ENCODE results near the gene USP38.

- no peak for TF ChIP-seq EZH2phosphoT487 (IDR thresholded peaks at IDR 0.05; ENCODE audit: low read depth)
- TF ChIP-seq CTCF (IDR thresholded peaks at IDR 0.05; ENCODE audit: low read depth, low read length): no peak
These were observed 39.5 kb downstream of the USP38 start for GRCh38 chr4:143224255-143224654.

Data from OCI-LY3 (cell line).